HFF-Myc (cell line): ENCODE measurements around the gene NCK1.
"Not testable (repeated sequence)": the region's sequence is repeated elsewhere in the genome, so short reads cannot be mapped to it uniquely, and the experiment has no call there.

Source experiments
- DNase-seq: peaks from one replicate; pipeline ENCODE4 v3.0.0-alpha.2; 2011; ENCODE audit warnings: low read depth; ENCODE audit errors: extremely low read depth
- H3K4me3 ChIP-seq: replicated peaks from 2 replicates; pipeline ENCODE4 v1.5.1; 2011; ENCODE audit warnings: low read depth, mild to moderate bottlenecking, control low read depth, low read length
- TF ChIP-seq, protein P1 (sequence below): IDR thresholded peaks from 2 replicates; pipeline ENCODE4 v1.5.1; 2012; ENCODE audit warnings: mild to moderate bottlenecking, low read depth, low read length, control low read depth; ENCODE audit errors: missing control alignments

Gene NCK1

DNA sequence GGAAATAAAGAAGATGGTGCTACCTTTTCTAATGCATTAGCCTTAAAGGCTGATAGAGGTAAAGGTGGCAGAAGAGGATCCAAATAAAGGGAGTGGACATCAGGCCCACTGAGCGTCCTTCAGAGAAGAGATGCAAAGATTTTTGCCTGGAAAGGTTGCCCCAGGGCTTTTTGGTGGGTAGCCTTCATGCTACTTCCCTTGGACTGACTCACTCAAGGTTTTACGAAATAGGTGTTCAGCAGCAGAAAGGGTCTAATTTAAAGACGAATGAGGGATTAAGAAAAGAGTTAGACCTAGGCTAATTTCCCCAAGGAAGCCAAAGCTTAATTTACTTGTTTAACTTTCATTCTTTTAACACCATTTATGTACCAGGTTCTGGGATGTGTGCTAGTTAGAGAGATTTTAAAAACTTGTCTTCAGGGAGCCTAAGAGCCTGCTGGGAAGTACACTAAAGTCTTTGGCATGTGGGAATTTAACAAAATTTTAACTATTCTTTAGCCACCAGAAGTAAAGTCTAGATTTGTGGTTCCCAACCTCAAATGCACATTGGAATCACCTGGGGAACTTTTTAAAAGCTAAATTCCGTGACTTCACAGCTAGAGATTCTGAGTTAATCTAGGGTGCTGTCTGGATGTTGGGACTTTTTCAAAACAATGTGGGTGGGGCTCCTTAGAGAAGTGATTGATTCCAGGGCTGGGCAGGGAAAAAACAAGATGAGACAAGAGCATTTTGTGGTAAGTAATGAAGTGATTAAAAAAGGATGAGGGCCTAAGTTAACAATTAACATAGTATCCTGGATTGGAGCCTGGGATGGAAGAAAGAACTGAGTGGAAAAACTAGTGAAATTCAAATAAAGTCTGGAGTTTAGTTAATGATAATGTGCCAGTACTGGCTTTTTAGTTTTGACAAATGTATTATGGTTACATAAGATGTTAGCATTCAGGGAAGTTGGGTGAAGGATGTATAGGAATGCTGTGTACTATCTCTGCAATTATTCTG is 99.1 kb downstream of the NCK1 start:
- TF ChIP-seq, protein P1, sequence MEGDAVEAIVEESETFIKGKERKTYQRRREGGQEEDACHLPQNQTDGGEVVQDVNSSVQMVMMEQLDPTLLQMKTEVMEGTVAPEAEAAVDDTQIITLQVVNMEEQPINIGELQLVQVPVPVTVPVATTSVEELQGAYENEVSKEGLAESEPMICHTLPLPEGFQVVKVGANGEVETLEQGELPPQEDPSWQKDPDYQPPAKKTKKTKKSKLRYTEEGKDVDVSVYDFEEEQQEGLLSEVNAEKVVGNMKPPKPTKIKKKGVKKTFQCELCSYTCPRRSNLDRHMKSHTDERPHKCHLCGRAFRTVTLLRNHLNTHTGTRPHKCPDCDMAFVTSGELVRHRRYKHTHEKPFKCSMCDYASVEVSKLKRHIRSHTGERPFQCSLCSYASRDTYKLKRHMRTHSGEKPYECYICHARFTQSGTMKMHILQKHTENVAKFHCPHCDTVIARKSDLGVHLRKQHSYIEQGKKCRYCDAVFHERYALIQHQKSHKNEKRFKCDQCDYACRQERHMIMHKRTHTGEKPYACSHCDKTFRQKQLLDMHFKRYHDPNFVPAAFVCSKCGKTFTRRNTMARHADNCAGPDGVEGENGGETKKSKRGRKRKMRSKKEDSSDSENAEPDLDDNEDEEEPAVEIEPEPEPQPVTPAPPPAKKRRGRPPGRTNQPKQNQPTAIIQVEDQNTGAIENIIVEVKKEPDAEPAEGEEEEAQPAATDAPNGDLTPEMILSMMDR = no peak

DNA sequence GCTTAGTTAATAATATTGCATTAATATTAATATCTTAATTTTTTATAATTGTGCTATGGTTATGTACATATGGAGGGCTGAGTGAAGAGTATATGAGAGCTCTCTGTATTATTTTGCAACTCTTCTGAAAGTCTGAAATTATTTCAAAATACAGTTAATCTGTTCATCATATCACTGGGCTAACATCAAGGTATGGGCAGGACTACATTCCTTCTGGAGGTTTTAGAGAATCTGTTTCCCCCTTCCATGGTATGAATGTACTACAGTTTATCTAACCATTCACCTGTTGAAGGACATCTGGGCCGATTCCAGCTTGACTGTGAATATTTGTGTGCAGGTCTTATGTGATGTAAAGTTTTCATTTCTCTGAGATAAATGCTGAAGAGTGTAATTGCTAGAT is 100.9 kb downstream of the NCK1 start:
- no peak for DNase-seq
- H3K4me3 ChIP-seq = no peak overlapping the region
- TF ChIP-seq, protein P1 = no peak

More for the DNA sequence above, 99.1 kb downstream of the NCK1 start:
- no peak overlapping the region for H3K4me3 ChIP-seq
- no peak for DNase-seq

DNA sequence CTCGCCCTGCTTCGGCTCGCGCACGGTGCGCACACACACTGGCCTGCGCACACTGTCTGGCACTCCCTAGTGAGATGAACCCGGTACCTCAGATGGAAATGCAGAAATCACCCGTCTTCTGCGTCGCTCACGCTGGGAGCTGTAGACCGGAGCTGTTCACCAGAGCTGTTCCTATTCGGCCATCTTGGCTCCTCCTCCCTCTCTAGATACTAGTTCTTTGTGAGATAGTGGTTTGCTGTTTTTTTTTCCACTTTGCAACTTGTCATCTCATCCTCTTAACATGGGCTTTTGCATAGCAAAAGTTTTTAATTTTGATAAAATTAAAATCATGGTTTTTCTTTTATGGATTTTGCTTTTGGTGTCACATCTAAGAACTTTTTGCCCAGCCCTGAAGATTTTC is 107.5 kb downstream of the NCK1 start:
- not testable (repeated sequence) for H3K4me3 ChIP-seq

DNA sequence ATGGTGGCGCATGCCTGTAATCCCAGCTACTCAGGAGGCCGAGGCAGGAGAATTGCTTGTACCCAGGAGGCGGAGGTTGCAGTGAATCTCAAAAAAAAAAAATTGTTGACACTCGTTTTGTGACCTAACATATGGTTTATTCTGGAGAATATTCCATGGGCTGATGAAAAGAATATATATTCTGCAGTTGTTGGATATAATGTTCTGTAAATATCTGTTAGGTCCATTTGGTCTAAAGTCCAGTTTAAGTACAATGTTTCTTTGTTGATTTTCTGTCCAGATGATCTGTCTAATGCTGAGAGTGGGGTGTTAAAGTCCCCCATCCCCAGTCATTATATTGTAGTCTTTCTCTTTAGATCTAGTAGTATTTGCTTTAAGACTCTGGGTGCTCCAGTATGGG is 111.3 kb downstream of the NCK1 start:
- DNase-seq = no peak
- TF ChIP-seq, protein P1 = no peak
- no peak overlapping the region for H3K4me3 ChIP-seq

More for the DNA sequence above, 107.5 kb downstream of the NCK1 start:
- not testable (repeated sequence) for DNase-seq

DNA sequence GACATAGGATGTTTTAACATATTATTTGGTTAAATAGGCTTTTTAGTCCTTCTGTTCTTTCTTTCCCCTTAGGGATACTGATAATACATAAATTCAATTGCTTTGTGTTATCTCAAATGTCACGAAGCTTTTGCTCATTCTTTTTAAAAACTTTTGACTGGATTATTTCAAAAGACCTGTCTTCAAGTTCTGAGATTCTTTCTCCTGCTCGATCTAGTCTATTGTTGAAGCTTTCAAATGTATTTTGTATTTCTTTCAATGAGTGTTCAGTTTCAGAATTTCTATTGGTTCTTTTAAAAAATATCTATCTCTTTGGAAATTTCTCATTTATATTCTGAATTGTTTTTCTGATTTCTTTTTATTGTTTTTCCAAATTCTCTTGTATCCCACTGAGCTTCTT is 112.7 kb downstream of the NCK1 start:
- TF ChIP-seq, protein P1 = no peak
- DNase-seq = no peak
- H3K4me3 ChIP-seq = no peak overlapping the region

DNA sequence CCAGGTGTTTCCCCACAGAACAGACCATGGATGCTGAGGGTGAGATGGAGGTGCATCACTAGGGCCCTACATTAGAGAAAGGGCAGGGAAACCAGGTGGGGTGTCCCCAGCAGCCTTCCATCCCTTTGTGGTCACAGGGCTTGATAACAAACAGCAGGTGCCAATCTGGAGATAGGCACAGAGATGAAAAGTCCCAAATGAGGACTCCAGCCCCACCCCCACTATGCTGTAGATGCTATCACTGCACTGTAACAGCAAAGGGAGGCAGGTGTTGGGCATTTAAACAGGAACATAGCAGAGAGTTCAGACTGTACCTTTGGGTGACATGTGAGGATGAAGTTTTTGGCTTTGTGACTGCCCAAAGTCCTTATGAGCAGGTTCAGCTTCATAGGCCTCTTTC is 117.2 kb downstream of the NCK1 start:
- no peak for DNase-seq
- TF ChIP-seq, protein P1 = no peak
- no peak overlapping the region for H3K4me3 ChIP-seq

DNA sequence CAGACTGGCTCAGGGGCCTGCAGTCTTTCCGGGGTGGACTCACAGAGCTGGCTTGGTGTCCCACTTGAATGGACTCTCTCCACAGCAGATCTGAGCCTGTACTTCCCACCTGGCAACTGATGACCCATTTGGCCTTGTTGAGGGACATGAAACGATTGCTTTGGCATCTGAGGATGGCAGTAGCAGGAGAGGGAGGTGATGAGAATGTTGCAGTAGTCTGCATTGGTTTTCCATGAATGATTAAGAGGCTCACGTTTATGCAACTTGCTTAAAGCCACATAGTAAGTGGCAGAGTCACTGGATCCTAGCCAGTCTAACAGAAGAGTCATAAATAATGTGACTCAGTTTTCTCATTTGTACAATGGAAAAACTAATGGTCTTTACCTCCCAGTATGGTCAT is 117.7 kb downstream of the NCK1 start:
- TF ChIP-seq, protein P1 = no peak
- no peak for DNase-seq
- no peak overlapping the region for H3K4me3 ChIP-seq
